GM12892 (cell line): ENCODE results near the gene PPARD.

Source experiments
- POLR2A ChIP-seq: IDR thresholded peaks from 2 replicates; pipeline ENCODE4 v1.6.1; 2011; ENCODE audit warnings: low read depth, low read length, control low read depth
- POLR2AphosphoS5 ChIP-seq: IDR thresholded peaks from 2 replicates; pipeline ENCODE4 v1.6.1; 2011; ENCODE audit warnings: low read depth, low read length, control low read depth
- TAF1 ChIP-seq: IDR thresholded peaks from 2 replicates; pipeline ENCODE4 v1.6.1; 2011; ENCODE audit warnings: low read depth, mild to moderate bottlenecking, control low read depth, low read length, borderline replicate concordance

GRCh38 chr6:35436071-35436857 is 93.9 kb downstream of the PPARD start:
- TF ChIP-seq POLR2AphosphoS5 (no peak), POLR2A (no peak), TAF1 (no peak)
